OCI-LY1 (cell line): ENCODE measurements around the gene FYTTD1.

Experiments
- H2AFZ ChIP-seq: fragments of 200-600 bp; sonication (generic), shearing (Covaris generic); 2 replicates; pipeline ENCODE4 v1.6.0; 2014; ENCODE audit warnings: antibody characterized with exemption, mild to moderate bottlenecking, low read length
- H3F3A ChIP-seq: fragments of 200-600 bp; sonication (generic), shearing (Covaris generic); 2 replicates; pipeline ENCODE4 v1.6.0; 2014; ENCODE audit warnings: mild to moderate bottlenecking, antibody characterized with exemption, low read length, moderate library complexity; ENCODE audit not compliant: insufficient read depth
- H3K27ac ChIP-seq: fragments of 200-600 bp; sonication (generic); 2 replicates; pipeline ENCODE4 v1.5.1; 2014; ENCODE audit warnings: low read length, mixed run types, mild to moderate bottlenecking, low read depth; ENCODE audit not compliant: poor library complexity, severe bottlenecking
- H3K27me3 ChIP-seq: fragments of 200-600 bp; sonication (generic); 2 replicates; pipeline ENCODE4 v1.6.0; 2014; ENCODE audit warnings: antibody characterized with exemption, mild to moderate bottlenecking, low read length, moderate library complexity; ENCODE audit not compliant: insufficient read depth
- H3K36me3 ChIP-seq: fragments of 200-600 bp; sonication (generic); 2 replicates; pipeline ENCODE4 v1.6.1; 2014; ENCODE audit warnings: mild to moderate bottlenecking, antibody characterized with exemption, low read length, moderate library complexity, mixed read lengths; ENCODE audit not compliant: insufficient read depth
- H3K4me1 ChIP-seq: fragments of 200-600 bp; sonication (generic); 2 replicates; pipeline ENCODE4 v1.5.1; 2014; ENCODE audit warnings: mild to moderate bottlenecking, low read length, moderate library complexity; ENCODE audit not compliant: insufficient read depth, severe bottlenecking
- H3K4me2 ChIP-seq: fragments of 200-600 bp; sonication (generic), shearing (Covaris generic); 2 replicates; pipeline ENCODE4 v1.6.1; 2014; ENCODE audit warnings: low read length
- H3K4me3 ChIP-seq: fragments of 200-600 bp; sonication (generic); 2 replicates; pipeline ENCODE4 v1.5.1; 2014; ENCODE audit warnings: low read length, low read depth, mild to moderate bottlenecking, mixed read lengths; ENCODE audit not compliant: poor library complexity, severe bottlenecking
- H3K79me2 ChIP-seq: fragments of 200-600 bp; shearing (Covaris generic); 2 replicates; pipeline ENCODE4 v1.6.1; 2016; ENCODE audit warnings: mixed run types, low read length, mixed read lengths; ENCODE audit not compliant: insufficient read depth
- H3K9ac ChIP-seq: fragments of 200-600 bp; sonication (generic), shearing (Covaris generic); 2 replicates; pipeline ENCODE4 v1.6.1; 2014; ENCODE audit warnings: mild to moderate bottlenecking, low read length, mixed read lengths
- H3K9me2 ChIP-seq: fragments of 200-600 bp; sonication (generic), shearing (Covaris generic); 2 replicates; pipeline ENCODE4 v1.6.1; 2014; ENCODE audit warnings: low read depth, mild to moderate bottlenecking, low read length, mixed read lengths
- H3K9me3 ChIP-seq: fragments of 200-600 bp; shearing (Covaris generic); 2 replicates; pipeline ENCODE4 v1.6.1; 2014; ENCODE audit warnings: low read length, mixed read lengths
- H4K20me1 ChIP-seq: fragments of 200-600 bp; sonication (generic), shearing (Covaris generic); 2 replicates; pipeline ENCODE4 v1.6.0; 2016; ENCODE audit warnings: mild to moderate bottlenecking, low read length; ENCODE audit not compliant: insufficient read depth
- EZH2 ChIP-seq: fragments of 200-600 bp; sonication (generic), shearing (Covaris generic); IDR thresholded peaks from 2 replicates; pipeline ENCODE4 v1.8.0; 2017; ENCODE audit warnings: borderline replicate concordance, mixed run types, mild to moderate bottlenecking, antibody characterized with exemption, low read length, moderate library complexity, mixed read lengths
- TF ChIP-seq, protein P1 (sequence below): fragments of 200-600 bp; sonication (generic), shearing (Covaris generic); IDR thresholded peaks from 2 replicates; pipeline ENCODE4 v1.5.1; 2017; ENCODE audit warnings: mild to moderate bottlenecking, antibody characterized with exemption, low read length, moderate library complexity, mixed read lengths

FYTTD1 gene

GRCh38 chr3:197789309-197789708, 39.6 kb downstream of the FYTTD1 start:
- Histone ChIP-seq H3K9ac (peak overlapping the region; percentile 83; the same call in 1 of the 2 replicates), H3K4me1 (peaks cover 46% of the 10 kb centered on the region), H3K4me3 (no peak overlapping the region), H2AFZ (no peak overlapping the region), H3K79me2 (peaks cover 26% of the 10 kb centered on the region), H3K27ac (peak overlapping the region; percentile 90), H3K27me3 (no peaks in the 10 kb centered on the region), H3K9me3 (no peaks in the 10 kb centered on the region), H3K36me3 (peaks cover 1% of the 10 kb centered on the region; the same call in 1 of the 2 replicates), H4K20me1 (no peaks in the 10 kb centered on the region), H3K4me2 (no peak overlapping the region), H3K9me2 (no peaks in the 10 kb centered on the region), H3F3A (0 out of 2 replicates have a peak, but pooled peaks cover 8% of the 10 kb centered on the region)
- no peak for TF ChIP-seq EZH2
- TF ChIP-seq, protein P1, sequence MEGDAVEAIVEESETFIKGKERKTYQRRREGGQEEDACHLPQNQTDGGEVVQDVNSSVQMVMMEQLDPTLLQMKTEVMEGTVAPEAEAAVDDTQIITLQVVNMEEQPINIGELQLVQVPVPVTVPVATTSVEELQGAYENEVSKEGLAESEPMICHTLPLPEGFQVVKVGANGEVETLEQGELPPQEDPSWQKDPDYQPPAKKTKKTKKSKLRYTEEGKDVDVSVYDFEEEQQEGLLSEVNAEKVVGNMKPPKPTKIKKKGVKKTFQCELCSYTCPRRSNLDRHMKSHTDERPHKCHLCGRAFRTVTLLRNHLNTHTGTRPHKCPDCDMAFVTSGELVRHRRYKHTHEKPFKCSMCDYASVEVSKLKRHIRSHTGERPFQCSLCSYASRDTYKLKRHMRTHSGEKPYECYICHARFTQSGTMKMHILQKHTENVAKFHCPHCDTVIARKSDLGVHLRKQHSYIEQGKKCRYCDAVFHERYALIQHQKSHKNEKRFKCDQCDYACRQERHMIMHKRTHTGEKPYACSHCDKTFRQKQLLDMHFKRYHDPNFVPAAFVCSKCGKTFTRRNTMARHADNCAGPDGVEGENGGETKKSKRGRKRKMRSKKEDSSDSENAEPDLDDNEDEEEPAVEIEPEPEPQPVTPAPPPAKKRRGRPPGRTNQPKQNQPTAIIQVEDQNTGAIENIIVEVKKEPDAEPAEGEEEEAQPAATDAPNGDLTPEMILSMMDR: no peak

- Histone ChIP-seq H3F3A (0 out of 2 replicates have a peak, but pooled peaks cover 8% of the 10 kb centered on the region), H3K4me3 (peak overlapping the region; percentile 79), H3K27ac (peak overlapping the region; percentile 90), H3K4me1 (peaks cover 46% of the 10 kb centered on the region), H2AFZ (no peak overlapping the region; the same call in 1 of the 2 replicates), H3K9me3 (no peaks in the 10 kb centered on the region), H3K27me3 (no peaks in the 10 kb centered on the region), H3K9ac (peak overlapping the region; percentile 83), H3K4me2 (peak overlapping the region; percentile 69), H4K20me1 (no peaks in the 10 kb centered on the region), H3K36me3 (no peaks in the 10 kb centered on the region), H3K9me2 (no peaks in the 10 kb centered on the region), H3K79me2 (peaks cover 33% of the 10 kb centered on the region)
- TF ChIP-seq, protein P1: no peak
- TF ChIP-seq EZH2: no peak
Observed at GRCh38 chr3:197790033-197790432, 40.4 kb downstream of the FYTTD1 start.

DNA sequence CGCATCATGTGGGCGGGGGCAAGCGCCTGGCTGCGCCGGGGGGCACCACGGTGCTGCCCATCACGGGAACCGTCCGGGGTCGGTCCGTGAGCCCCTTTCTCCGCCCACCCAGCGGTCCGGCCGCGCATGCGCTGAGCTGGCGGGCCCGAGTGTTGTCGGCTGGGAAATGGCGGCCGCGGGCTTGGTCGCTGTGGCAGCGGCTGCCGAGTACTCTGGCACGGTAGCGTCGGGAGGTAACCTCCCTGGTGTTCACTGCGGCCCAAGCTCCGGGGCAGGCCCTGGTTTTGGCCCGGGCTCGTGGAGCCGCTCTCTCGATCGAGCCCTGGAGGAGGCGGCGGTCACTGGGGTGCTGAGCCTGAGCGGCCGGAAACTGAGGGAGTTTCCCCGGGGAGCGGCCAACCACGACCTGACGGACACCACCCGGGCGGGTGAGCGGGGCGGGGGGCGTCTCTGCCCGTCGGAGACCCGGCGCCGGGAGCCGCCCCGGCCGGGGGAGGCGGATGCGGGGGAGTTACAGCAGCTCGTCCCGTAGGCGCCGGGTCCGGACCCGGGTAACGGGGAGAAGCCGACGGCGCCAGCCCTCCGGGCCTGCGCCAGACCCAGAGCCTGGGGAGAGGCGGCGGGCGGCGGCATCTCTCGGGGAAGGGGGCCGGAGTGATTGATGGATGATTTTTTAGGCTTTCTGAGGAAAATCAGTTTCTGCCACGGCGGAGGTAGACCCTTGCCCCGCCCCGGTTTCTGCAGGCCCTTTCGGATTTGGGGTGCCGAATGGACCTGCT, 41.6 kb downstream of the FYTTD1 start, which contains the start of gene LRCH3:
LRCH3 (plus strand) TSS at position 142 of the 779 bp plus-strand sequence; CDS start at position 167, 25 bp downstream.
- no peaks in the 10 kb centered on the region for H4K20me1 ChIP-seq
- H3K79me2 ChIP-seq: peaks cover 44% of the 10 kb centered on the region
- H3F3A ChIP-seq: 0 out of 2 replicates have a peak, but pooled peaks cover 8% of the 10 kb centered on the region
- H3K4me1 ChIP-seq: peaks cover 51% of the 10 kb centered on the region
- peak within 1 kb of the TSS; percentile 69 for H3K4me2 ChIP-seq
- H3K9me3 ChIP-seq: no peaks in the 10 kb centered on the region
- peak within 1 kb of the TSS; percentile 83 for H3K9ac ChIP-seq
- TF ChIP-seq, protein P1: no peak
- TF ChIP-seq EZH2: no peak
- H3K36me3 ChIP-seq: no peaks in the 10 kb centered on the region
- H3K27ac ChIP-seq: peak within 1 kb of the TSS; percentile 90
- peak within 1 kb of the TSS; percentile 79 for H3K4me3 ChIP-seq
- H3K27me3 ChIP-seq: no peaks in the 10 kb centered on the region
- H3K9me2 ChIP-seq: no peaks in the 10 kb centered on the region
- H2AFZ ChIP-seq: no peak within 1 kb of the TSS; the same call in 1 of the 2 replicates
